ENCODE measurements around the gene MYCT1.

DNA sequence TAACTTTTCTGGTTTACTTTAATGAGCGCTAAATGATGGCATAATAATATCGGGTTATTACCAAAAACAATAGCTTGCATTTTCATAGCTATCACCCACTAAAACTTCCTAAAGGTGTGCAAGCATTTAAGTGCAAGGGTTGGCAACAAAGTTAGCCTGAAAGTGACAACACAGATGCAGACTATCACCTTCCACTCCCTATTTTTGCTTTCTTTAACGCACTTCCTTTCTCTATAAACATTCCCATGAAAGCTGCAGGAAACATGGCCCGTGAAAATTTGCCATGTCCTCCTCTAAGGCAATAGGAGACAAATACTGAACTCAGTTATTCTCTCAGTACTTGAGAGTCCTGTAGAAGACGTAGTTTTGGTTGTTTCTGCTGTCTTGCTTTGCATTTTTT lies 2.7 kb downstream of the MYCT1 start:
- TF ChIP-seq, protein P1, sequence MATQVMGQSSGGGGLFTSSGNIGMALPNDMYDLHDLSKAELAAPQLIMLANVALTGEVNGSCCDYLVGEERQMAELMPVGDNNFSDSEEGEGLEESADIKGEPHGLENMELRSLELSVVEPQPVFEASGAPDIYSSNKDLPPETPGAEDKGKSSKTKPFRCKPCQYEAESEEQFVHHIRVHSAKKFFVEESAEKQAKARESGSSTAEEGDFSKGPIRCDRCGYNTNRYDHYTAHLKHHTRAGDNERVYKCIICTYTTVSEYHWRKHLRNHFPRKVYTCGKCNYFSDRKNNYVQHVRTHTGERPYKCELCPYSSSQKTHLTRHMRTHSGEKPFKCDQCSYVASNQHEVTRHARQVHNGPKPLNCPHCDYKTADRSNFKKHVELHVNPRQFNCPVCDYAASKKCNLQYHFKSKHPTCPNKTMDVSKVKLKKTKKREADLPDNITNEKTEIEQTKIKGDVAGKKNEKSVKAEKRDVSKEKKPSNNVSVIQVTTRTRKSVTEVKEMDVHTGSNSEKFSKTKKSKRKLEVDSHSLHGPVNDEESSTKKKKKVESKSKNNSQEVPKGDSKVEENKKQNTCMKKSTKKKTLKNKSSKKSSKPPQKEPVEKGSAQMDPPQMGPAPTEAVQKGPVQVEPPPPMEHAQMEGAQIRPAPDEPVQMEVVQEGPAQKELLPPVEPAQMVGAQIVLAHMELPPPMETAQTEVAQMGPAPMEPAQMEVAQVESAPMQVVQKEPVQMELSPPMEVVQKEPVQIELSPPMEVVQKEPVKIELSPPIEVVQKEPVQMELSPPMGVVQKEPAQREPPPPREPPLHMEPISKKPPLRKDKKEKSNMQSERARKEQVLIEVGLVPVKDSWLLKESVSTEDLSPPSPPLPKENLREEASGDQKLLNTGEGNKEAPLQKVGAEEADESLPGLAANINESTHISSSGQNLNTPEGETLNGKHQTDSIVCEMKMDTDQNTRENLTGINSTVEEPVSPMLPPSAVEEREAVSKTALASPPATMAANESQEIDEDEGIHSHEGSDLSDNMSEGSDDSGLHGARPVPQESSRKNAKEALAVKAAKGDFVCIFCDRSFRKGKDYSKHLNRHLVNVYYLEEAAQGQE (tag by site-specific recombination; IDR thresholded peaks at IDR 0.05): no peak
- TF ChIP-seq, protein P2, sequence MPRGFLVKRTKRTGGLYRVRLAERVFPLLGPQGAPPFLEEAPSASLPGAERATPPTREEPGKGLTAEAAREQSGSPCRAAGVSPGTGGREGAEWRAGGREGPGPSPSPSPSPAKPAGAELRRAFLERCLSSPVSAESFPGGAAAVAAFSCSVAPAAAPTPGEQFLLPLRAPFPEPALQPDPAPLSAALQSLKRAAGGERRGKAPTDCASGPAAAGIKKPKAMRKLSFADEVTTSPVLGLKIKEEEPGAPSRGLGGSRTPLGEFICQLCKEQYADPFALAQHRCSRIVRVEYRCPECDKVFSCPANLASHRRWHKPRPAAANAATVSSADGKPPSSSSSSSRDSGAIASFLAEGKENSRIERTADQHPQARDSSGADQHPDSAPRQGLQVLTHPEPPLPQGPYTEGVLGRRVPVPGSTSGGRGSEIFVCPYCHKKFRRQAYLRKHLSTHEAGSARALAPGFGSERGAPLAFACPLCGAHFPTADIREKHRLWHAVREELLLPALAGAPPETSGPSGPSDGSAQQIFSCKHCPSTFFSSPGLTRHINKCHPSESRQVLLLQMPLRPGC (tag by site-specific recombination; IDR thresholded peaks at IDR 0.05): no peak
- TF ChIP-seq, protein P3, sequence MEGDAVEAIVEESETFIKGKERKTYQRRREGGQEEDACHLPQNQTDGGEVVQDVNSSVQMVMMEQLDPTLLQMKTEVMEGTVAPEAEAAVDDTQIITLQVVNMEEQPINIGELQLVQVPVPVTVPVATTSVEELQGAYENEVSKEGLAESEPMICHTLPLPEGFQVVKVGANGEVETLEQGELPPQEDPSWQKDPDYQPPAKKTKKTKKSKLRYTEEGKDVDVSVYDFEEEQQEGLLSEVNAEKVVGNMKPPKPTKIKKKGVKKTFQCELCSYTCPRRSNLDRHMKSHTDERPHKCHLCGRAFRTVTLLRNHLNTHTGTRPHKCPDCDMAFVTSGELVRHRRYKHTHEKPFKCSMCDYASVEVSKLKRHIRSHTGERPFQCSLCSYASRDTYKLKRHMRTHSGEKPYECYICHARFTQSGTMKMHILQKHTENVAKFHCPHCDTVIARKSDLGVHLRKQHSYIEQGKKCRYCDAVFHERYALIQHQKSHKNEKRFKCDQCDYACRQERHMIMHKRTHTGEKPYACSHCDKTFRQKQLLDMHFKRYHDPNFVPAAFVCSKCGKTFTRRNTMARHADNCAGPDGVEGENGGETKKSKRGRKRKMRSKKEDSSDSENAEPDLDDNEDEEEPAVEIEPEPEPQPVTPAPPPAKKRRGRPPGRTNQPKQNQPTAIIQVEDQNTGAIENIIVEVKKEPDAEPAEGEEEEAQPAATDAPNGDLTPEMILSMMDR (tag by site-specific recombination; IDR thresholded peaks at IDR 0.05): no peak
- TF ChIP-seq, protein P4, sequence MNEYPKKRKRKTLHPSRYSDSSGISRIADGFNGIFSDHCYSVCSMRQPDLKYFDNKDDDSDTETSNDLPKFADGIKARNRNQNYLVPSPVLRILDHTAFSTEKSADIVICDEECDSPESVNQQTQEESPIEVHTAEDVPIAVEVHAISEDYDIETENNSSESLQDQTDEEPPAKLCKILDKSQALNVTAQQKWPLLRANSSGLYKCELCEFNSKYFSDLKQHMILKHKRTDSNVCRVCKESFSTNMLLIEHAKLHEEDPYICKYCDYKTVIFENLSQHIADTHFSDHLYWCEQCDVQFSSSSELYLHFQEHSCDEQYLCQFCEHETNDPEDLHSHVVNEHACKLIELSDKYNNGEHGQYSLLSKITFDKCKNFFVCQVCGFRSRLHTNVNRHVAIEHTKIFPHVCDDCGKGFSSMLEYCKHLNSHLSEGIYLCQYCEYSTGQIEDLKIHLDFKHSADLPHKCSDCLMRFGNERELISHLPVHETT (tag by site-specific recombination; IDR thresholded peaks at IDR 0.05): no peak
- TF ChIP-seq ZNF548 (tag by site-specific recombination; IDR thresholded peaks at IDR 0.05) (no peak), SALL2 (tag by site-specific recombination; IDR thresholded peaks at IDR 0.05; ENCODE audit: borderline replicate concordance) (no peak), ZNF747 (tag by site-specific recombination; IDR thresholded peaks at IDR 0.05) (no peak), ZNF654 (tag by site-specific recombination; IDR thresholded peaks at IDR 0.05; ENCODE audit: low read depth) (no peak), ZNF416 (tag by site-specific recombination; IDR thresholded peaks at IDR 0.05) (no peak), ZNF792 (tag by site-specific recombination; IDR thresholded peaks at IDR 0.05) (no peak), KLF9 (tag by site-specific recombination; IDR thresholded peaks at IDR 0.05; ENCODE audit: low read depth) (no peak), ZNF664 (tag by site-specific recombination; IDR thresholded peaks at IDR 0.05) (no peak)
- TF ChIP-seq, protein P5, sequence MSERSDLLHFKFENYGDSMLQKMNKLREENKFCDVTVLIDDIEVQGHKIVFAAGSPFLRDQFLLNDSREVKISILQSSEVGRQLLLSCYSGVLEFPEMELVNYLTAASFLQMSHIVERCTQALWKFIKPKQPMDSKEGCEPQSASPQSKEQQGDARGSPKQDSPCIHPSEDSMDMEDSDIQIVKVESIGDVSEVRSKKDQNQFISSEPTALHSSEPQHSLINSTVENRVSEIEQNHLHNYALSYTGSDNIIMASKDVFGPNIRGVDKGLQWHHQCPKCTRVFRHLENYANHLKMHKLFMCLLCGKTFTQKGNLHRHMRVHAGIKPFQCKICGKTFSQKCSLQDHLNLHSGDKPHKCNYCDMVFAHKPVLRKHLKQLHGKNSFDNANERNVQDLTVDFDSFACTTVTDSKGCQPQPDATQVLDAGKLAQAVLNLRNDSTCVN (tag by site-specific recombination; optimal IDR thresholded peaks at IDR 0.05): no peak
- TF ChIP-seq, protein P6, sequence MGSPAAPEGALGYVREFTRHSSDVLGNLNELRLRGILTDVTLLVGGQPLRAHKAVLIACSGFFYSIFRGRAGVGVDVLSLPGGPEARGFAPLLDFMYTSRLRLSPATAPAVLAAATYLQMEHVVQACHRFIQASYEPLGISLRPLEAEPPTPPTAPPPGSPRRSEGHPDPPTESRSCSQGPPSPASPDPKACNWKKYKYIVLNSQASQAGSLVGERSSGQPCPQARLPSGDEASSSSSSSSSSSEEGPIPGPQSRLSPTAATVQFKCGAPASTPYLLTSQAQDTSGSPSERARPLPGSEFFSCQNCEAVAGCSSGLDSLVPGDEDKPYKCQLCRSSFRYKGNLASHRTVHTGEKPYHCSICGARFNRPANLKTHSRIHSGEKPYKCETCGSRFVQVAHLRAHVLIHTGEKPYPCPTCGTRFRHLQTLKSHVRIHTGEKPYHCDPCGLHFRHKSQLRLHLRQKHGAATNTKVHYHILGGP (tag by site-specific recombination; IDR thresholded peaks at IDR 0.05): no peak

Measured in HEK293 (cell line).